HG03469 (cell line): ENCODE results near the gene SLC6A7.

Source experiments
- ATAC-seq: cut with Tn5 transposase; IDR thresholded peaks from one replicate; pipeline ENCODE4 v1.9.1; 2021; ENCODE audit warnings: mild to moderate bottlenecking, moderate library complexity, moderate number of reproducible peaks; ENCODE audit not compliant: unreplicated experiment

Gene SLC6A7

GRCh38 chr5:150172145-150172544, 17.7 kb upstream of the SLC6A7 start:
- ATAC-seq, result no peak

GRCh38 chr5:150172556-150172955, 17.3 kb upstream of the SLC6A7 start:
- ATAC-seq, result no peak

DNA sequence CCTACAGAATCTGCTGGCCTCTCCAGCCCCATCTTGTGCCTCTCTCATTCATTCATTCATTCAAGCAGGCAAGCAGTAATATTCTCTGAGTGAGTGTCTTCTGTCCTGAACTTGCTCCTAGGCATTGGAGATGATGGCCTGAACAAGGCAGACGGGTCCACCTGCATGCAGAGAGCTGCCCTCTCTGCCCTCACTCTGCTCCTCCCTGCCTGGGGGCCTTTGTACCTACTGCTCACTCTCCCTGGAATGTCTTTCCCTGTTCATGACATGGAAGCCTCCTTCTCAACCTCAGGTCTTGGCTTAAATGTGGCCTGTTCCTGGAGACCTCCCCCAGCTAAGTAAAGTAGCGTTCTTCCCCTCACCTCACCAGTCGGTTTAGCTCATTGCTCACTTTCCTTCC, 16.7 kb upstream of the SLC6A7 start:
- no peak for ATAC-seq

- no peak for ATAC-seq
Measured at GRCh38 chr5:150174285-150174684, 15.6 kb upstream of the SLC6A7 start.

- ATAC-seq, result no peak
Measured at GRCh38 chr5:150175076-150175475, 14.8 kb upstream of the SLC6A7 start.

GRCh38 chr5:150175536-150175935, 14.3 kb upstream of the SLC6A7 start:
- ATAC-seq, result no peak

- ATAC-seq, result no peak
Measured at GRCh38 chr5:150176745-150177477, 13.0 kb upstream of the SLC6A7 start.

DNA sequence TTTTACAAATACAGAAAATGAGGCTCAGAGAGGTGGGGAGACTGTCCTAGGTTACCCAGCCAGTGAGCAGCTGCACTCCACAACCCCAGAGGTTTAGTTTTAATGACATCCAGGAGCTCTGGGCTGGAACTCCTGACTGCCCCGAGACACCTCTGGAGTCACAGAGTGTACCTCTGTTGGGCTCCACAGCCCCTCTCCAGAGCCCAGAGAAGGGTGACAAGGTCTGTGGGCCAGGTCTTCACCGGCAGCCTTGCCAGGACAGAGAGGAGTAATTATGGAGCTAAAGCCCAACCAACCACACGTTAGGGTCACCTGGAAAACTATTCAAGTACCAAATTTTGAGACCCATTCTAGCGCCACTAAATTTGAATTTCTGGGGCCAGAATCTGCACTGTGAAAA, 12.1 kb upstream of the SLC6A7 start:
- no peak for ATAC-seq

DNA sequence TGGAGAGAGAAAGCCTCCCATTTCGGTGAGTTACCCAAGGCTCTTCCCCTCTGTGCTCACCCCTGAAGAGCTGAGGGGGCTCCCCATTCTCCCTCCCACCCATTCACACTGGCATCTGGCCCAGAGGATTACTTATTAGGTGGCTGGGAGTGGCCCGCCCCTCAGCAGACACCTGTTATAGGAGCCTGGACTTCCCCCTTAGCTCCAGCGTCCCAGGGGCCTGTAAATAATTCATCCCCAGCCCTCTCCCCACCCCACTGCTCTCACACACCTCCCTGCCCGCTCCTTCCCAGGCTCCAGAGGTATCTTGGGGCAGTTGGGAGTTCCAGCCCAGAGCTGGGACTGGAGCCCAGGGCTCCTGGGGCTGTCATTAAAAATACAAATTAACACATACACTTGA, 11.6 kb upstream of the SLC6A7 start:
- ATAC-seq, result no peak

DNA sequence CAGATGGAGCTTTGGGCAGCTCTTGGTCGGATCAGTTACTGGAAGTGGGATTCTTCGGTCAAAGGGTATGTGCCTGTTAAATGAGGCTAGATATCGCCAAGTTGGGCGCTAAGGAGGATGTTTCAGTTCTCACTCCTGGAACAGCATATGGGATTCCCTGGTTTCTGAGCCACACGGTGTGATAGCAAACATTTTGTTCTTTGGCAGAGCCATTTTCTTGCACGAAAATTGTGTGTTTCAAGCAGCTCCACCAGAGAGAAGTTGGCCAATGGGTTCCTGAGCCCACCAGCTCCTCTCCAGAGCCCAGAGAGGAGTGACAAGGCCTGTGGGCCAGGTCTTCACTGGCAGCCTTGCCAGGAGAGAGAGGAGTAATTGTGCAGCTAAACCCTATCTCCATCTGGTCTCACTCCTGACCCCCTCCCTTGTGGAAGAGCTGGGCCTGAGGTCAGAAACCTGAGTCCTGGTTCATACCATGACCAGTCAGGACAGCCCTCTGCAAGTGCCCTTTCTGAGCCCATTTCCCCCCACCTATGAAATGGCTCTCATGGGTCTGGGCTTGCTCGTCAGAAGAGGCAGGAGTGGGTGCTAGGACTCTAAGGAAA, 10.7 kb upstream of the SLC6A7 start:
- no peak for ATAC-seq

- ATAC-seq, result no peak
Measured at GRCh38 chr5:150180241-150181026, 9.4 kb upstream of the SLC6A7 start.

GRCh38 chr5:150181027-150181426, 8.8 kb upstream of the SLC6A7 start:
- ATAC-seq, result no peak

GRCh38 chr5:150181766-150182545, 7.9 kb upstream of the SLC6A7 start:
- ATAC-seq, result no peak

DNA sequence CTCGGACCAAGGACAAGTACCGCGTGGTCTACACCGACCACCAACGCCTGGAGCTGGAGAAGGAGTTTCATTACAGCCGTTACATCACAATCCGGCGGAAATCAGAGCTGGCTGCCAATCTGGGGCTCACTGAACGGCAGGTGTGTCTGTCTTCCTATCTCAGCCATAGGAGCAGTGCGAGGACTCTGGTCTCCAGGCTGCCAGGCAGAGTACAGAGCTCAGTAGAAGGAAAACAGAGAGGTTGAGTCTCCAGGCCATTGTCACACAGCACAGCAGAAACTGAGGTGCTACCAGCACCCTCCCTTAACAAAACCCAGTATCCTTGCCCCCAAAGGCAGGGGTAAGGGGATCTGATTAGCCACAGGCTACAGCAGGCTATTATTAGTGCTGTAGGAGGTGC, 7.1 kb upstream of the SLC6A7 start:
- ATAC-seq, result no peak

DNA sequence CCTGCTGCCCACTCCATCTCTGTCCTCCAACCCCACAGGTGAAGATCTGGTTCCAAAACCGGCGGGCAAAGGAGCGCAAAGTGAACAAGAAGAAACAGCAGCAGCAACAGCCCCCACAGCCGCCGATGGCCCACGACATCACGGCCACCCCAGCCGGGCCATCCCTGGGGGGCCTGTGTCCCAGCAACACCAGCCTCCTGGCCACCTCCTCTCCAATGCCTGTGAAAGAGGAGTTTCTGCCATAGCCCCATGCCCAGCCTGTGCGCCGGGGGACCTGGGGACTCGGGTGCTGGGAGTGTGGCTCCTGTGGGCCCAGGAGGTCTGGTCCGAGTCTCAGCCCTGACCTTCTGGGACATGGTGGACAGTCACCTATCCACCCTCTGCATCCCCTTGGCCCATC, 6.4 kb upstream of the SLC6A7 start:
- ATAC-seq, result no peak

- ATAC-seq, result no peak
Measured at GRCh38 chr5:150184006-150184405, 5.9 kb upstream of the SLC6A7 start.

DNA sequence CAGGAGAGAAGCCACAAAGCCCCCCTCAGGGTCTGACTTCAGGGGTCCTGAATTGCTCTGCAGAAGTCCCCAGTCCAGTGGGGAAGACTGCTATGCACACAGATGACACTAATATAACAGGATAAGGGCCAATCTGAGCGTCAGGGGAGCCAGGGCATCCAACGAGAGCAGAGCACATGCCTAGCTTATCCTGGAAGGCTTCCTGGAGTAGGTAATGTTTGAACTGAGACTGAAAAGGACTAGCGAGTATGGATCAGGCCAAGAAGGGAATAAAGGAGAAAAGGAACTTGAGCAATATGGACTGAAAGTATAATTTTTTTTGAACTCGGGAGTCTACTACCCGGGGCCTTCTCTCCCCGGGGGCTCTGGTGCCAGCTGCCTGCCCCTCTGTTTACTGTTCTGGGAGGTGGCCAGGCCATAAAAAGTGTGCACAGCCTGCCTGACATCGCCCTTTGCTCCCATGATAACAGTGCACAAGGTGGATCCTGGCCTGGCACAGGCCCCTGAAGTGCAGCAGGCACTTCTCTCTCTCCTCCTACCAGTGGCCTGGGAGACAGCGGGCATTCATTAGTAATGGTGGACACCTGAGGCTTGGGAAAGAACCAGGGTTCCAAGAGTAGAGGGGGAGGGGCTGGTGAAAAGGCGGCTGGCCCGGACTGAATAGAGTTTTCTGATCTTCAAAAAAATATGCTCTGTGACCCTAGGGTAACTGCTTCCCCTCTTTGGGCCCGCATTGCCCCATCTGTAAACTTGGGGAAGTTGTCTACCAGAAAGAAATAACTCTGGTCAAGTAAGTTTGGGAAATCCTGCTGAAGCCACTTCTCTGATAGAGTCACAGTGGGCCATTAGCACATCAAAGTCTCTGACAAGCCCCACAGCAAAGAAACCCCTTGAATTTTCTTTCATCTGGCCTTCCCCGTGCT, 4.6 kb upstream of the SLC6A7 start:
- no peak for ATAC-seq

- ATAC-seq, result no peak
Measured at GRCh38 chr5:150186137-150186536, 3.7 kb upstream of the SLC6A7 start.

- ATAC-seq, result no peak
Measured at GRCh38 chr5:150186897-150187296, 3.0 kb upstream of the SLC6A7 start.

DNA sequence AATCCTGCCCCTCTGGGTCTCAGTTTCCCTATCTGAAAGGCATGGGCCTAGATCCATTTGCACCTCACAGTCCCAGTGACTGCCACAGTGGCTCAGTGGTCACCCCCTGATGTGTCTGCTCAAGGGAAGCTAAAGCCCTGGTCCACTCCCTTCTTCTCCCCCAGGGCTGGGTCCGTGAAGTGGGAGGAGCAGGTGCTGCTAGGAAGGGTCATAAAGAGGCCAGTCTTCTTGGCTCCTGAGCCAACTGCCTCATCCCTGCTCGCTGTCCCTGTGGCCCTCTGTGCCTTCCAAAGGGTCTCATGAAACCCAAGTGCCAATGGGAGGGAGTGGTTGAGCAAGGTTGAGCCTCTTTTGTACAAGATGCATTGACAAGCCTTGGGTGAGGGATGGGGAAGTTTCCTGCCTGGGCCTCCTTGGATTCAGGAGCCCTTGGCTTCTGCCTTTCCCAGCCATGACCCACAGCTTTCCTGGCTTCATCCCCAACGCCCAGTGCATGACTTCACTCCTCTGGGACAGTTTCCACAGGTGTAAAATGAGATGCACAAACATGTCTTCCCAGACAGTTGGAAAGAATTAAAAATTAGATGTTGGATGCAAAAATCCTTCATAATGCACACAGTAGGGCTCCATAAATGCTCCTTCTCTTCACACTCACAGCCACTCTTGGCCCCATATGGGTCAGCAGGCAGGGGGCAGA, 1.6 kb upstream of the SLC6A7 start:
- ATAC-seq, result no peak
